Loucy (cell line): ENCODE measurements around the gene CENPC.

ENCODE experiments used
- H2AFZ ChIP-seq: fragments of 200-600 bp; sonication (generic); 2 replicates; pipeline ENCODE4 v1.6.0; 2016; ENCODE audit warnings: antibody characterized with exemption, mild to moderate bottlenecking, low read length, moderate library complexity
- H3F3A ChIP-seq: fragments of 200-600 bp; 2 replicates; pipeline ENCODE4 v1.6.0; 2016; ENCODE audit warnings: antibody characterized with exemption, low read depth, mild to moderate bottlenecking
- H3K27me3 ChIP-seq: fragments of 200-600 bp; sonication (generic); 2 replicates; pipeline ENCODE4 v1.6.1; 2014; ENCODE audit warnings: low read length, mild to moderate bottlenecking; ENCODE audit not compliant: insufficient read depth, poor library complexity, severe bottlenecking
- H3K36me3 ChIP-seq: fragments of 200-600 bp; sonication (generic); 2 replicates; pipeline ENCODE4 v1.6.1; 2016; ENCODE audit warnings: low read length; ENCODE audit not compliant: insufficient read depth
- H3K4me1 ChIP-seq: fragments of 200-600 bp; sonication (generic); 2 replicates; pipeline ENCODE4 v1.5.1; 2014; ENCODE audit warnings: low read length, mild to moderate bottlenecking; ENCODE audit not compliant: insufficient read depth, poor library complexity, severe bottlenecking
- H3K4me2 ChIP-seq: fragments of 200-600 bp; sonication (generic); 2 replicates; pipeline ENCODE4 v1.6.0; 2014; ENCODE audit warnings: antibody characterized with exemption, low read length, low read depth, mild to moderate bottlenecking; ENCODE audit not compliant: poor library complexity, severe bottlenecking
- H3K4me3 ChIP-seq: fragments of 200-600 bp; sonication (generic); 2 replicates; pipeline ENCODE4 v1.5.1; 2014; ENCODE audit warnings: low read length, mild to moderate bottlenecking, mixed read lengths; ENCODE audit not compliant: poor library complexity, severe bottlenecking
- H3K79me2 ChIP-seq: fragments of 200-600 bp; sonication (generic); 2 replicates; pipeline ENCODE4 v1.6.1; 2014; ENCODE audit warnings: low read length; ENCODE audit not compliant: insufficient read depth
- H3K9ac ChIP-seq: fragments of 200-600 bp; sonication (generic); 2 replicates; pipeline ENCODE4 v1.6.0; 2014; ENCODE audit warnings: mild to moderate bottlenecking, low read depth, low read length, moderate library complexity; ENCODE audit not compliant: poor library complexity, severe bottlenecking
- H3K9me2 ChIP-seq: fragments of 200-600 bp; sonication (generic); replicated peaks from 2 replicates; pipeline ENCODE4 v1.6.1; 2016; ENCODE audit warnings: low read depth, low read length, mixed read lengths
- H3K9me3 ChIP-seq: fragments of 200-600 bp; sonication (generic); 2 replicates; pipeline ENCODE4 v1.6.1; 2014; ENCODE audit warnings: mild to moderate bottlenecking, antibody characterized with exemption, low read length, low read depth; ENCODE audit not compliant: insufficient read depth
- H4K20me1 ChIP-seq: fragments of 200-600 bp; sonication (generic); 2 replicates; pipeline ENCODE4 v1.6.0; 2014; ENCODE audit warnings: antibody characterized with exemption, low read length, mild to moderate bottlenecking; ENCODE audit not compliant: insufficient read depth, poor library complexity, severe bottlenecking
- CTCF ChIP-seq: fragments of 200-600 bp; sonication (generic); conservative IDR thresholded peaks from 2 replicates; pipeline ENCODE4 v1.5.1; 2014; ENCODE audit warnings: mild to moderate bottlenecking, antibody characterized with exemption, low read length
- EZH2phosphoT487 ChIP-seq: fragments of 200-600 bp; IDR thresholded peaks from 2 replicates; pipeline ENCODE4 v1.6.1; 2018; ENCODE audit warnings: antibody characterized with exemption, mild to moderate bottlenecking, moderate library complexity, borderline replicate concordance

The CENPC gene

DNA sequence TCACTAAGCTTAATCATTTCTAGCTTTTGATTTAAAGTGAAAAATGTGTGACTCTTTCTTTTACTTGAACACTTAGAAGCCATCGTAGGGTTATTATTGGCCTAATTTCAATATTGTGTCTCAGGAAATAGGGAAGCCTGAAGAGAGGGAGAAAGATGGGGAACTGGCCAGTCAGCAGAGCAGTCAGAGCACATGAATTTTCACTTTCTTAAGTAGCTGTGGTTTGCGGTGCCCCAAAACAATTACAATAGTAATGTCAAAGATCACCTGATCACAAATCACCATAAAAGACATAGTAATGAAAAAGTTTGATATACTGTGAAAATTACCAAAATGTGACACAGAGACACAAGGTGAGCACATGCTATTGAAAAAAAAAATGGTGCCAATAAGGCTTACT, 45.5 kb downstream of the CENPC start:
- no peak for TF ChIP-seq EZH2phosphoT487
- no peak for TF ChIP-seq CTCF
- Histone ChIP-seq H3K9ac (no peak overlapping the region), H3K9me2 (no peaks in the 10 kb centered on the region), H3K79me2 (peaks cover 74% of the 10 kb centered on the region), H3F3A (no peaks in the 10 kb centered on the region), H3K4me3 (no peak overlapping the region), H3K4me1 (no peaks in the 10 kb centered on the region), H3K27me3 (no peaks in the 10 kb centered on the region), H3K4me2 (no peak overlapping the region), H3K9me3 (no peaks in the 10 kb centered on the region), H3K36me3 (peaks cover 75% of the 10 kb centered on the region), H4K20me1 (peaks cover 10% of the 10 kb centered on the region), H2AFZ (no peak overlapping the region)

- no peaks in the 10 kb centered on the region for H3K27me3 ChIP-seq
- peaks cover 93% of the 10 kb centered on the region for H3K36me3 ChIP-seq
- peaks cover 3% of the 10 kb centered on the region for H4K20me1 ChIP-seq
- no peak overlapping the region for H2AFZ ChIP-seq
- no peak overlapping the region for H3K4me3 ChIP-seq
- no peaks in the 10 kb centered on the region for H3F3A ChIP-seq
- H3K9me3 ChIP-seq = peaks cover 6% of the 10 kb centered on the region; the same call in 1 of the 2 replicates
- TF ChIP-seq EZH2phosphoT487 = no peak
- TF ChIP-seq CTCF = no peak
- no peaks in the 10 kb centered on the region for H3K4me1 ChIP-seq
- H3K4me2 ChIP-seq = no peak overlapping the region
- H3K79me2 ChIP-seq = peaks cover 50% of the 10 kb centered on the region
- H3K9ac ChIP-seq = no peak overlapping the region
- no peaks in the 10 kb centered on the region for H3K9me2 ChIP-seq
Measured at GRCh38 chr4:67483868-67484602, 61.3 kb downstream of the CENPC start.

DNA sequence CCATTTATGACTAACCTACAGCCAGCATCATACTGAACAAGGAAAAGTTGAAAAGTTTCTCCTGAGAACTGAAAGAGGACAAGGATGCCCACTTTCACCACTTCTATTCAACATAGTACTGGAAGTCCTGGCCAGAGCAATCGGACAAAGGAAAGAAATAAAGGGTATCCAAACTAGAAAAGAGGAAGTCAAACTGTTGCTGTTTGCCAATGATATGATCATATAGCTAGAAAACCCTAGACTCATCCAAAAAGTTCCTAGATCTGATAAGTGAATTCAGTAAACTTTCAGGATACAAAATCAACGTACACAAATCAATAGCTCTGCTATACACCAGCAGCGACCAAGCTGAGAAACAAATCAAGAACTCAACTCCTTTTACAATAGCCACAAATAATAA, 64.5 kb downstream of the CENPC start:
- no peak overlapping the region for H3K4me3 ChIP-seq
- TF ChIP-seq EZH2phosphoT487 = no peak
- no peak for TF ChIP-seq CTCF
- no peak overlapping the region for H3K9ac ChIP-seq
- H2AFZ ChIP-seq = no peak overlapping the region
- peaks cover 13% of the 10 kb centered on the region; the same call in 1 of the 2 replicates for H3K9me3 ChIP-seq
- no peak overlapping the region for H3K4me2 ChIP-seq
- H3K27me3 ChIP-seq = no peaks in the 10 kb centered on the region
- no peaks in the 10 kb centered on the region for H3F3A ChIP-seq
- H3K79me2 ChIP-seq = peaks cover 76% of the 10 kb centered on the region
- peaks cover 10% of the 10 kb centered on the region for H4K20me1 ChIP-seq
- H3K9me2 ChIP-seq = no peaks in the 10 kb centered on the region
- peaks cover 96% of the 10 kb centered on the region for H3K36me3 ChIP-seq
- no peaks in the 10 kb centered on the region for H3K4me1 ChIP-seq
